ENCODE measurements around the gene DCTD. TPM values are rescaled to one million over a fixed set of nuclear protein-coding genes. Genes with fewer than 3 reads are reported as not detected.

The DCTD gene
- 77.5 and 83.8 TPM in 2 replicates for total RNA-seq

GRCh38 chr4:182917182-182918043 is at the start of gene DCTD:
DCTD (minus strand) TSS chr4:182917386; CDS start chr4:182915568, 1,818 bp downstream.

Other genes starting within 250 kb of the DCTD start
- gene WWC2, start 181.9 kb upstream of the DCTD start, total RNA-seq: 11.3 and 21.8 TPM in 2 replicates